Gastroesophageal sphincter (tissue), 3 donors: ENCODE data around the gene THADA.

Experiments used
- CTCF ChIP-seq, 4 experiments: fragments of 200-600 bp in 2 of 4; fragments of 450-650 bp in 2 of 4; sonication (generic) in 1 of 4; IDR thresholded peaks; one replicate each; pipeline ENCODE4 v1.5.1; 2017 to 2019; ENCODE audit warnings: antibody characterized with exemption in 4 of 4, mild to moderate bottlenecking in 2 of 4, moderate library complexity in 2 of 4
- EP300 ChIP-seq: sonication (generic); formaldehyde crosslinking; IDR thresholded peaks from one replicate; pipeline ENCODE4 v1.6.1; 2017; ENCODE audit warnings: antibody characterized with exemption, mild to moderate bottlenecking
- POLR2AphosphoS5 ChIP-seq: sonication (generic); formaldehyde crosslinking; IDR thresholded peaks from one replicate; pipeline ENCODE4 v1.6.1; 2017; ENCODE audit warnings: antibody characterized with exemption

- TF ChIP-seq CTCF (IDR thresholded peaks at IDR 0.05) (no peak), POLR2AphosphoS5 (no peak), EP300 (no peak)
Observed at GRCh38 chr2:43508209-43508608, 87.6 kb downstream of the THADA start.
